Glomerular visceral epithelial cell (primary cell): Measurements from ENCODE around the gene C5AR2.
A peak's percentile ranks its signal among the peaks of the same experiment; 100 is the strongest.
"Not testable (repeated sequence)": the region's sequence is repeated elsewhere in the genome, so short reads cannot be mapped to it uniquely, and the experiment has no call there.

ENCODE experiments used
- DNase-seq: peaks from one replicate; pipeline ENCODE4 v3.0.0-alpha.2; 2016; ENCODE audit errors: extremely low spot score

Gene C5AR2

GRCh38 chr19:47331931-47332547, at the start of gene C5AR2:
C5AR2 (plus strand) TSS chr19:47332175; CDS start chr19:47340800, 8,625 bp downstream.
- DNase-seq, result no peak

GRCh38 chr19:47283405-47284059, 48.4 kb upstream of the C5AR2 start:
- no peak for DNase-seq

- peak; percentile 65 for DNase-seq
Observed at GRCh38 chr19:47284324-47284899, 47.6 kb upstream of the C5AR2 start.

GRCh38 chr19:47296036-47296435, 35.9 kb upstream of the C5AR2 start:
- peak; percentile 80 for DNase-seq

GRCh38 chr19:47300867-47301266, 31.1 kb upstream of the C5AR2 start:
- not testable (repeated sequence) for DNase-seq

GRCh38 chr19:47302249-47302648, 29.7 kb upstream of the C5AR2 start:
- no peak for DNase-seq

- DNase-seq, result no peak
Observed at GRCh38 chr19:47303966-47304365, 28.0 kb upstream of the C5AR2 start.

- peak; percentile 76 for DNase-seq
Observed at GRCh38 chr19:47305309-47305751, 26.6 kb upstream of the C5AR2 start.

GRCh38 chr19:47306303-47306702, 25.7 kb upstream of the C5AR2 start:
- DNase-seq, result no peak

GRCh38 chr19:47309038-47309437, 22.9 kb upstream of the C5AR2 start:
- DNase-seq, result no peak

GRCh38 chr19:47309608-47310007, 22.4 kb upstream of the C5AR2 start, which contains the start of gene C5AR1:
C5AR1 (plus strand) TSS chr19:47309861; CDS start chr19:47309896, 35 bp downstream.
- DNase-seq, result no peak

- DNase-seq, result no peak
Observed at GRCh38 chr19:47310323-47310722, 21.7 kb upstream of the C5AR2 start.

GRCh38 chr19:47310819-47311218, 21.2 kb upstream of the C5AR2 start:
- no peak for DNase-seq

- no peak for DNase-seq
Observed at GRCh38 chr19:47312366-47313006, 19.5 kb upstream of the C5AR2 start.

GRCh38 chr19:47313754-47314295, 18.1 kb upstream of the C5AR2 start:
- no peak for DNase-seq

- DNase-seq, result peak; percentile 72
Observed at GRCh38 chr19:47315125-47315821, 16.7 kb upstream of the C5AR2 start.

- DNase-seq, result no peak
Observed at GRCh38 chr19:47316513-47316912, 15.5 kb upstream of the C5AR2 start.

GRCh38 chr19:47319923-47320871, 11.8 kb upstream of the C5AR2 start:
- no peak for DNase-seq

GRCh38 chr19:47321630-47322029, 10.3 kb upstream of the C5AR2 start:
- DNase-seq, result no peak

GRCh38 chr19:47322058-47322457, 9.9 kb upstream of the C5AR2 start:
- DNase-seq, result no peak
